ENCODE data around the gene RABGGTB.
"Not testable (repeated sequence)": the region's sequence is repeated elsewhere in the genome, so short reads cannot be mapped to it uniquely, and the experiment has no call there.

RABGGTB gene

DNA sequence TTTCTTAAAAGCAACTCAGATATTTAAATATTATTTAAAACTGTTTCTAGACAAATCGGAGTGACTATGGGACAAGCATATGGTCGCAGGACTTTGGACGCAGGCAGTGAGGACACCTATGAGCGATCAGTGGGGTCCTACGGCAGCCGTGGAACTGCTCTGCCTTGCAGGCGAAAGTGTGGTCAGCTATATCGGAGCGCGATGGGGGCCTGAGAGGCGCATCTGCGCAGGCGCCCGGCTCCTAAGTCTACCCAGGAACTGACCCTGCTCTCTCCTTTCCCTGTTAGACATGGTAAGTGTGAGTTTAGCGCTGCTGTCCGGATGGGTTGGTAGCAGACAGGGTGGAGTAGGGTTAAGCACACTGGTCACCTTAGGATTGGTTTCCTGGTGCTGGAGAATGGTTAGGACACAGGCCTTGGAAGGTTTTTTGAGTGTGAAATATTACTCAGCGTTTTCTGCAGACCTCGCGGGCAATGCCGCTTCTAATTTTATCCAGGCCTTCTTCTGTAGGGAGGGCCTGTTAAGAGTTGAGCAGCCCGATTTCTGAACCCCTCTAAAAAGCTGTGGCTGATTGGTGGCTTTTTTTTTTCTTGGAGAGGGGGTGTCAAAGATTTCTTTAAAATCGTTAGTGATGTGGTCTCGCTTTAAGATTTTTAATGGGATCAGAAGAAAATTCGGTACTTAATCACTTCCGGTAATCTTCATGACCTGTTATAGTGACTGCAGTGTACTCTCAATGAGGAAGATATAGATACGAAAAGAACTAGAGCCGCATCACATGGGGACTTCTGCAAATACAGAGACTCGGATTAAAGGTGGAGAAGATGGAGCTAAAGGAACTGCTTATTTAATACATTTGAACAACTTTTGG, at the start of gene RABGGTB:
Gene RABGGTB (plus strand): TSS at position 274 of the 871 bp plus-strand sequence. CDS start 16 bp downstream, at position 290.
- peak; percentile 51 to 97 (median 90) for DNase-seq

GRCh38 chr1:75742047-75742625, 43.9 kb upstream of the RABGGTB start:
- no peak for DNase-seq

DNA sequence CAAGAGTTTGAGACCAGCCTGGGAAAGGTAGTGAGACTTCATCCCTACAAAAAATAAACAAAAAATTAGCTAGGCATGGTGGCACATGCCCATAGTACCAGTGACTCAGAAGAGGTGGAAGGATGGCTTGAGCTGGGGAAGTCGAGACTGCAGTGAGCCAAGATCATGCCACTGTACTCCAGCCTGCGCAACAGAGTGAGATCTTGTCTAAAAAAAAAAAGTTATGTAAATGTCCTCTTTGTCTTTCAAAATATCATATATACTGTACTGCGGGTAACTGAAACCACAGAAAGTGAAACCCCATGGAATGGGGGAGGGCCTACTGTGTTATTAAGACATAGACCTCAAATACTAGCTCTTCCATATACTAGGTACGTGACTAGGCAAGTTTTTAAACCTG, 40.8 kb upstream of the RABGGTB start:
- no peak for DNase-seq

GRCh38 chr1:75757210-75757609, 28.8 kb upstream of the RABGGTB start:
- not testable (repeated sequence) for DNase-seq

GRCh38 chr1:75758543-75758942, 27.5 kb upstream of the RABGGTB start:
- DNase-seq = not testable (repeated sequence)

- no peak for DNase-seq
Measured at GRCh38 chr1:75764057-75764655, 21.9 kb upstream of the RABGGTB start.

DNA sequence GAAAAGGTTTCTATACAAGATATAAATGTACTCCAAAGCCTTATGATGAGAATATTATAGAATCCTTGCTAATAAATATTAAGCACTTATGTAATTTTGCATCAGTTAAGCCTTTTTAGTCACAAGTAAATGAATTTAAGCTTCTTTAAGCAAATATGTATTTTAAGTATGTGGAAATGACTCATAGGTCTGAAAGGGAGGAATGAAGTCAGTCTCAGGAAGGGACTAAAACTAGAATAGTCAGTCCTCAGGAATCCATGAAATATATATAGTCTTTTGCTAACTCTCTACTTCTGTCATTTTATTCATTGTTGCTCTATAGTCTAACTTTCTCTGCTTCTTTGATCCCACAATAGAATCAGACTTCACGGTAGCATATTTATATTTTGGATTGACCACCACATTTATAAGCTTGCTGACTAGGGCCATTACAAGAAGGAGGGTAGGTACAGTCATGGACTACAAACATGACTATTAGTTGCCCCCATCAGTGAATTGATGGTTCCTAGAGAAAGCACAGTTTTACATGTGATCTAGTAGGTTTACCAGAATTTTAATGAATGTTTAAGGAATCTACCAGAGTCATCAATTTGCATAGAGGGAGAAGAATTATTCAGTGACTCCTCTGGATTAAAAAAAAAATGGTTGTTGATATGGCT, 20.2 kb upstream of the RABGGTB start:
- DNase-seq = no peak

DNA sequence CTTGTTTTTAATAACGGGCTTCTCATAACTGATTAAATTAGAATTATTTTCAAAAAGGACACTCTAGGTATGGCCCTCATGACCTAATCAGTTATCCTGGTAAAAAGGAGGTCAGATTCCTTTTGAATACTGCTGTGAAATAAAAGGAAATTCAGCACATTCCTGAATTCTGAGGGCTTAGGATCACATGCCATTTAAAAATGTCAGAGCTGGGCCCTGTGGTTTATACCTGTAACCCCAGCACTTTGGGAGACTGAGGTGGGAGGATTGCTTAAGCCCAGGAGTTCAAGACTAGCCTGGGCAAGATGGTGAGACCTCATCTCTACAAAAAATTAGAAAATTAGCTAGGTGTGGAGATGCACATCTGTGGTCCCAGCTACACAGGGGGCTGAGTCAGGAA, 18.0 kb upstream of the RABGGTB start:
- no peak for DNase-seq

GRCh38 chr1:75770761-75771160, 15.3 kb upstream of the RABGGTB start:
- no peak for DNase-seq

DNA sequence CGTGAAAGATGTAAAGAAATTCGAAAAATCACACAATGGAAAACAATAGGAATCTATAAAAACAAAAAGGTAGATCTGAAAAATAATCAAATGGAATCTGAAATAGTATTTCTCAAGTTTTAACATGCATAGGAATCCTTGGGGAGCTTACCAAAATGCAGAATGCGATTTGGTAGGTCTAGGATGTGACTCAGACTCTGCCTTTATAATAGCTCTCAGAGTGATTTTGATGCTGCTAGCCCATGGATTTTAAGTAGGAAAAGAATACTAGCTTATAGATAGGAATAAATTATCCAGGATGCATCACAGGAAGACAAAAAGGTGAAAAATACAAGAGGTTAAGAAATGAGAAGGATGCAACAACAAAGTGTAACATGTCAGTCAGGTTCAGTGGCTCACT, 14.1 kb upstream of the RABGGTB start:
- DNase-seq = no peak

- not testable (repeated sequence) for DNase-seq
Measured at GRCh38 chr1:75777812-75778211, 8.2 kb upstream of the RABGGTB start.

- DNase-seq = not testable (repeated sequence)
Measured at GRCh38 chr1:75778694-75779093, 7.4 kb upstream of the RABGGTB start.

- not testable (repeated sequence) for DNase-seq
Measured at GRCh38 chr1:75780183-75780582, 5.9 kb upstream of the RABGGTB start.

DNA sequence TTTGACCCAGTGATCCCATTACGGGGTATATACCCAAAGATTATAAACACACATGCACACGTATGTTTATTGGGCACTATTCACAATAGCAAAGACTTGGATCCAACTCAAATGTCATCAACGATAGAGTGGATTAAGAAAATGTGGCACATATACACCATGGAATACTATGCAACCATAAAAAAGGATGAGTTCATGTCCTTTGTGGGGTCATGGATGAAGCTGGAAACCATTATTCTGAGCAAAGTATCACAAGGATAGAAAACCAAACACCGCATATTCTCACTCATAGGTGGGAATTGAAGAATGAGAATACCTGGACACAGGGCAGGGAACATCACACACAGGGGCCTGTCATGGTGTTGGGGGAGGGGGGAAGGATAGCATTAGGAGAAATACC, 2.1 kb upstream of the RABGGTB start:
- not testable (repeated sequence) for DNase-seq

DNA sequence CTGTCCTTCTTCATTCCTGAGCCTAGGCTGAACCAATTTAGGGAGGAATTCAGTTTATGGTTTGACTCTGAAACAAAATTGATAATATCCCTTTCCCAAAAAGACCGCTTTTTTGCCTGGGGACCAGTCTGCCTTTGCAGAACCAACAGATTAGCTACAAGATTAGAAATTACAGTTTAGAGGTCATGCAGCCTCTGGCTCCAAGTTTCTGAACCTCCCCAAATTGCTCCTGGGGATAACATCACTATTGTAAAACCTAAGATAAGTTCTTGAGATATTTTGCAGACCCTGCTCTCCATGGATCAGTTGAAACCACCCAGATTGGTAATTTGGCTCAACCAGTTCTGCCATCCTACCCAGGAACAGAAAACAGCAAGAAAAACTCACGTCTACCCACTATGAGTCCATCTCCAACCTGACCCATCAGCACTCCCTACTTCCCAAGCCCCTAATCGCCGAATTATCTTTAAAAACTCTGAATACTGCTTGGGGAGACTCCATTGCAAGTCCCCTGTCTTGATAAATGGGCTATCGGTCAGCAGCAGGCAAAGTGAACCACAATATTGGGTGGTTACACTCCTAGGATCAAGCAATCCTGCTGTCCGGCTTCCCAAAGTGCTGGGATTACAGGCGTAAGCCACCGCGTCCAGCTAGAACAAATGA, 605 bp upstream of the RABGGTB start:
- DNase-seq = peak in 1 of 51 donors; percentile 69

DNA sequence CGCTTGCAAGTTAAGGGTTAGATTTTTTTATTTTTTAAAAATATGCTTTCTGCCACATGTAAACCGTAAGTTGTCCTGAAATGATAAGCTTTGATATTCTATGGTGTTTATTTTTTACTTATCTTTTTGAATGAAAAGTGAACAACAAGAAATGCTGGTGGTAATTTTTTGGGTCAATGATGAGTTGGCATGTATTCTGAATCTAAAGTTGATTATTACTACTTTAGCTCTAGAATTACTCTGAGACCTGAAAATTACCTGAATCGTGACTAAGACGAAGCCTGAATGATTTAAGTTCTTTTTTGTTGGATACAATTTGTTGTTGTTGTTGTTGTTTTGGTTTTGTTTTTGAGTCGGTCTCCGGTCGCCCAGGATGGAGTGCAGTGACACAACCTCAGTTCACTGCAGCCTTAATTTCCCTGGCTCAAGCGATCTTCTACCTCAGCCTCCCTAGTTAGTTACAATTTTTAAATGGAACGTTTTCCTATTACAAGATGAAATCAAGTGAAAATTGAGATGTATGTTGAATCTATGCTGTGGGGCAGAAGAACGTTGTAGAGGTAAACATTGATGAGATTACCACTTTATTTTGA, 941 bp downstream of the RABGGTB start:
- DNase-seq = no peak

- DNase-seq = no peak
Measured at GRCh38 chr1:75787524-75787923, 1.5 kb downstream of the RABGGTB start.

- no peak for DNase-seq
Measured at GRCh38 chr1:75789988-75790387, 3.9 kb downstream of the RABGGTB start.

GRCh38 chr1:75791022-75791421, 5.0 kb downstream of the RABGGTB start:
- no peak for DNase-seq

DNA sequence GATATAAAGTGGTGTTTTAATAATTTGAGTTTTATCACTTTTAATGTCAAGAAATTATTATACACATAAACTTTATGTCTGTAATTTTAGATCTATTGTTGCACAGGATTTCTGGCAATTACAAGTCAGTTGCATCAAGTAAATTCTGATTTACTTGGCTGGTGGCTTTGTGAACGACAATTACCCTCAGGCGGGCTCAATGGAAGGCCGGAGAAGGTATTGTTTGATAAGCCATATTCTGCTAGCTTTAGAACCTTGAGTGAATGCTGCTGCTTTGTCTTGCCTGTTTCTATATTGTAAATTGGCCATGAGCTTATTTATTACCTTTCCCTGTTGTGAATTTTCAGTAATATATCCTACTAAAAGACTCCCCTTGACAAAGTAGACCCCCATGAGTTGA, 6.0 kb downstream of the RABGGTB start:
- no peak for DNase-seq

DNA sequence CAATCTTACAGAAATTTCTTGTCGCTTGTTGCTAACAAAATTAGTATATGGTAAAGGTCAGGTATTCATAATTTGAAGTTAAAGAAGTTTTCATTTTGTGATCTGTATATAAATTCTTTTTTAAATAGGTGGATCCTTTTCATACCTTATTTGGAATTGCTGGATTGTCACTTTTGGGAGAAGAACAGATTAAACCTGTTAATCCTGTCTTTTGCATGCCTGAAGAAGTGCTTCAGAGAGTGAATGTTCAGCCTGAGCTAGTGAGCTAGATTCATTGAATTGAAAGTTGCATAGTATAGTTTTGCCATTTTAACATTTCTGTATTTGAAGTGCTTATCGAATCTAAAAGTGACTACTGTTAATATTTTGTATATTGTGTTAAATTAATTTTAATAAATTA, 8.3 kb downstream of the RABGGTB start:
- no peak for DNase-seq

Measured in hypothalamus (tissue), 51 donors.